Neural cell (in vitro differentiated cells): Measurements from ENCODE around the gene FRMPD3.

ENCODE experiments used
- CTCF ChIP-seq: fragments of 450-650 bp; IDR thresholded peaks from 2 replicates; pipeline ENCODE4 v1.5.1; 2014; ENCODE audit warnings: antibody characterized with exemption, mild to moderate bottlenecking, moderate library complexity; ENCODE audit not compliant: poor library complexity, severe bottlenecking
- EZH2 ChIP-seq: fragments of 200-600, 300-800 bp; shearing (Covaris generic), sonication (generic); IDR thresholded peaks from 2 replicates; pipeline ENCODE4 v1.6.1; 2014; ENCODE audit warnings: antibody characterized with exemption, low read length, borderline replicate concordance, mild to moderate bottlenecking; ENCODE audit not compliant: insufficient read depth, poor library complexity, severe bottlenecking
- POLR2AphosphoS5 ChIP-seq: IDR thresholded peaks from 2 replicates; pipeline ENCODE4 v1.6.1; 2012
- RAD21 ChIP-seq: fragments of 450-650 bp; conservative IDR thresholded peaks from 2 replicates; pipeline ENCODE4 v1.6.1; 2014; ENCODE audit warnings: antibody characterized with exemption, mild to moderate bottlenecking, moderate library complexity

- TF ChIP-seq CTCF (no peak), EZH2 (no peak), POLR2AphosphoS5 (no peak), RAD21 (no peak)
Observed at GRCh38 chrX:107482046-107482445, 32.6 kb downstream of the FRMPD3 start.
